GM18907 (cell line): ENCODE data around the gene ATG9B.
"Not testable (repeated sequence)": the region's sequence is repeated elsewhere in the genome, so short reads cannot be mapped to it uniquely, and the experiment has no call there.

ENCODE experiments used
- ATAC-seq: cut with Tn5 transposase; IDR thresholded peaks from one replicate; pipeline ENCODE4 v1.9.1; 2021; ENCODE audit warnings: mild to moderate bottlenecking, moderate library complexity; ENCODE audit not compliant: unreplicated experiment

The ATG9B gene

DNA sequence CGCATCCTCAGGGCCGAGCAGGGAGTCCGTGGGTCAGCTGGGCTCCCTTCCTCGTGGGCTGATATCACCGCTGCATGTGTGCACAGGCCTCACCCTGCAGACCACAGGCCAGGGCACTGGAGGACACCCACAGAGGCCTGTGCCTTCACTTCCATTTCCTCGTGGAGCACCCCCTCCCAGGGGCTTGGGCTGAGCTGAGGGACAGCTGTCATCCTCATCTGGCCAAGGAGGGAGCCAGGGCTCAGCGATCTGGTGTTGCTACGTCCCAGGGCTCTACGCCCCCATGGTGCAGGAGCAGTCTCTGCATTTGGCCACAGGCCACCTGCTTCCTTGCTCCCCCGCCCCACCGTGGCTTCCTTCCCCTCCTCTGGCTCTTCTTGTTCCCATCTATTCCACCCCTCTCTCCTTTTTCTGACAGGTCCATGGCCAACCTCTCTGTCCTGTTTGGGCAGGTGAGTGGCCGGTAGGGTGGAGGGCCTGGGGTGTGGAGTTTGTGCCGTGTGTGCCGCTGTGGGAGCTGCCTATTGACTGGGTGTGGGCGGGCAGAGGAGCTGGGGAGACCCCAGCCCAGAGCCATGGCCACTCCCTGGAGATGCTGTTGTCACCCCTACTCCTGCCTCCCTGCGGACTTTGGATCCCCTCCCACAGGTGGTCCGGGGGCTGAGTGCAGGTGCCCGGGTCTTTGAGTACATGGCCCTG is 15.7 kb upstream of the ATG9B start:
- no peak for ATAC-seq

DNA sequence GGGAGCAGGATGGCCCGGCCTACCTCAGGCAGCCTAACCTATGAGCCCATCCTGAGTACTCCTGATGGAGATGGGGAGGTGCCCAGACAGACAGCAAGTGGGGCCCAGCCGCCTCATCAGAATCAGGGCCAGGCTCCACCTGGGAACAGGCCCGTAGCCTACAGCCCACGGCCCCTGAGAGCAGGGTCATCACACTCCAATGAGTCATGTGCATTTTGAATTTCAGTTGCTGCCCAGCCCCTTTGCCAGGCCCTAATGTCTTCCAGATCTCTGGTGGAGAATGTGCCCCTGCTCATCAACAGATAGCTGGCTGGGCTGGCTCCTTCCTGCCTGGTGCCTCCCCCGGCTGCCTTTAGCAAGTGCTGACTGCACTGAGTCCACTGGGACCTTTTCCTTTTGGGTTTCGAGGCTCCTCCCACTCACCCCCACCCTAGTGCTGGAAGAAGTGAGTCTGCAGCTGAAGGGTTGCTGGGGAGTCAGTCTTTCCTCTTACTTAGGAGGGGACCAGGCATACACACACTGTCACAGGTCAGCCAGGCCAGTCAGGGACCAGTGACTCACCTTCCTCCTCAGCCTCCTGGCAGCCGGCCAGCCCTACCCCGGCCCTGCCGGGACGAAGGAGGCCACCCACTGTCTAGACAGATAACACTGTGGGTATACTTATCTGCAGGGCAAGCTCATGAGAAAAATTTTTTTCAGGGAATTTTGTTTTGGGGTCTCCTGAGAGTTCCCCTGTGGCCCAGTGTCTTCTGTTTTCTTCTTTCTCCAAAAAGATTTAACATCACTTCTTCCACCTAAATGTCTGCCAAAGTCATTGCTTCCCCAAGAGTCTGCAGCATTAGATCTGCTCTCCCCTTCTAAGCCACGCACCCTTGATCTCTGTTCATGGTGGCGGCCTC is 14.9 kb upstream of the ATG9B start:
- ATAC-seq = no peak

DNA sequence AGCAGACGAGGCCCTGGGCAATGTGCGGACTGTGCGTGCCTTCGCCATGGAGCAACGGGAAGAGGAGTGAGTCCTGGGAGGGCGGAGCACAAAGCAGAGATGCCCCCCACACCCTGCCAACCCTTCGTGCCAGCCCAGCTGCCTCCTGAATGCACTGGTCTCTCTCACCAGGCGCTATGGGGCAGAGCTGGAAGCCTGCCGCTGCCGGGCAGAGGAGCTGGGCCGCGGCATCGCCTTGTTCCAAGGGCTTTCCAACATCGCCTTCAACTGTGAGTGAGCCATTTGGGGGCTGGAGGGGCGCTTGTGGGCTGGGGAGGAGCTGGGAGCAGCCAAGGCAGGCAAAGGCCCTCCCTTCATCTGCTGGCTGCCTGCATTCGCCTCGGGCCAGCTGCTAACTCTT is 11.6 kb upstream of the ATG9B start:
- no peak for ATAC-seq

DNA sequence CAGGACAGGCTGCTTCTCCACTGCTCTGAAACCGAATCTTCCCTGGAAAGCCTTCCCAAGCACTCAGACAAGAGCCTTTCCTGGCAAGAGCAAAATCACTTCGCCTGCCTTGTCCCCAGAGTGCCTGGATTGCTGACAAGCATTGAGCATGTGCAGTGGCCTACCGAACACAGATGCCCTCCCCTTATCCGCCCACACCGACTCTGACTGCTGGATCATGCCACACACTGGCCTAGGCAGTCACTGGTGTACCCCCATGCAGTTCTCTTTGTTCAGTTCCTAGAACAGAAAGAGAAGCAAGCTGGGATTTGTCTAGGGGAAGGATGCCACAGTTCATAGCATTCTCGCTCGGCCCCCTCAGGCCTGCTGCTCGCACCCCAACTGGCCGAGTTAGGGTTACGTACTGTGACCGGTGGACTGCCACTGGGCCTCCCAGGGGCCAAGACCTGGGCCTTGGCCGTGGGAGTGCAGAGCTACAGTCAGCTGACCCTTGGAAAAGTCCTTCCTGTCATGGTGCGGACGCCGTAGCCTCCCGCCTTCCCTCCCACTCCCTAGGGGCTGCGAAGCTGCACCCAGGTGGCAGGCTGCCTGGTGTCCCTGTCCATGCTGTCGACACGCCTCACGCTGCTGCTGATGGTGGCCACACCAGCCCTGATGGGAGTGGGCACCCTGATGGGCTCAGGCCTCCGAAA is 10.9 kb upstream of the ATG9B start:
- no peak for ATAC-seq

DNA sequence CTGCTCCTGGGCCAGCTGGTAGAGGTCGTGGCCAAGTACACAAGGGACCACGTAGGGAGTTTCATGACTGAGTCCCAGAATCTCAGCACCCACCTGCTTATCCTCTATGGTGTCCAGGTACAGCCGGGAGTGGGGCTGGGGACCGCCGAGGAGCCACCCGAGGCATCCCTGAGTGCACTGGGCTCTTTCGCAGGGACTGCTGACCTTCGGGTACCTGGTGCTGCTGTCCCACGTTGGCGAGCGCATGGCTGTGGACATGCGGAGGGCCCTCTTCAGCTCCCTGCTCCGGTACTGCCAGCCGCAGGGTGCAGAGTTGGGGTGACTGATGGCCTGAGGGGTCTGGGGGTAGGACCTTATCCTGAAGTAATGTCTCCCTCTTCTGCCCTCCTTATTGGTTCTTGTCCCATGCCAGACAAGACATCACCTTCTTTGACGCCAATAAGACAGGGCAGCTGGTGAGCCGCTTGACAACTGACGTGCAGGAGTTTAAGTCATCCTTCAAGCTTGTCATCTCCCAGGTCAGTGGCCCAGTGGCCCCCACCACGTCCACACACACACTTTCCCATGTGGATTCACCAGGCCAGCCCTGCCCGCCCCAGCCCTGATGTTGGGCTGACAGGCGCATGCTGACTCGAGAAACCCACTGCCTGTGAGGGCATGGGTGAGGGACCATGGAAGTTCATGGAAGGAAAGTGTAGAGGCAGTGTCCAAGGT is 10.2 kb upstream of the ATG9B start:
- no peak for ATAC-seq

DNA sequence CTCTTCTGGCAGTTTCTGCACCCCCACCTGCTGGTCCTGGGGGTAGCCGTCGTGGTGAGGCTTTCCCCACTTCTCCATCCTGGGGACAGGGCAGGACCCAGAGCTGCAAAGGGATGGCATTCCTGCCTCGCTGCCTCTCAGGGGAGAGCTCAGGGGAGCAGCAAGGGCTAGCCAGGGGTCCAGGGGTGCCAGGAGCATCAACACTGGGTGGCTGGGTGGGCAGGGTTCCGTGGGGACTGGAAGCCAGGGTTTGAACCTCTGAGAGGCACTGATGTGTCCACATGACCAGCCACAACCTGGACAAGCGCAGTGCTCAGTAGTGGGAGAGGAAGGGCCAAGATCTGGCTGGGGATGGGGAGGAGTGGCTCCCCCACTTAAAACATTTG is 9.6 kb upstream of the ATG9B start:
- ATAC-seq = no peak

DNA sequence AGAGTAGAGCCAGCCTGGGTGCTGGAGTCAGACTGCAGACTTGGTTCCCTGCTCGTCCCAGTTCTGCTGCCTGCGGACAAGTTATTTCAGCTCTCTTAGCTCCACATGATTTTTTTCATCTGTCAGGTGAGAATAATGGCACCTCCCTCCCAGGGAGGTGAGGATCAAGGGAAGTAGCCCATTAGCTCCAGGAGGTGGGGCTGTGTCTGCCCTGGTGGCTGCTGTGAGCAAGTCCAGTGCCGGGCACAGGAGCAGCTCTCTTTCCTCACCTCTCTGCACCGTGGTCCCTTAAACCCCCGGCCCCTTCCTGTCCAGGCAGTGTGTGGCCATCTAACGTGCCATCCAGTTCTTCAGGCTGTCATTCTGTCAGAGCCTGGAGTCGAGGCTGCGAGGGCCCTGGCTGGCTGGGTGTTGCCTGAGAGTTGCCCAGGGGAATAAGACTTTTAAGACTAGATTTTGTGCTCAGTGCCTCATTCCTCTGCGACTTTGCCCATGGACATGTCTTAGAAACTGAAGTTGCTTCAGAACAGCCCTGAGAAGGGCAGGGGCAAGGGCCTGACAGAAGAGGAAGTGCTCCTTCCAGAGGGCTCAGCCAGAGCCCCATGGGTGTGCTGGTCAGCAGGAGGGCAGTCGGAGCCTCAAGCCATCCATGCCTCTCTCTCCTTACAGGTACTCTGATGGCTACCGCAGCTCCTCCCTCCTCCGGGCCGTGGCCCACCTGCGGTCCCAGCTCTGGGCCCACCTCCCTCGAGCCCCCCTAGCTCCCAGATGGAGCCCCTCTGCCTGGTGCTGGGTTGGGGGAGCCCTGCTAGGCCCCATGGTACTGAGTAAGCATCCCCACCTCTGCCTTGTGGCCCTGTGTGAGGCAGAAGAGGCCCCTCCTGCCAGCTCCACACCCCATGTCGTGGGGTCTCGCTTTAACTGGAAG is 8.9 kb upstream of the ATG9B start:
- no peak for ATAC-seq

DNA sequence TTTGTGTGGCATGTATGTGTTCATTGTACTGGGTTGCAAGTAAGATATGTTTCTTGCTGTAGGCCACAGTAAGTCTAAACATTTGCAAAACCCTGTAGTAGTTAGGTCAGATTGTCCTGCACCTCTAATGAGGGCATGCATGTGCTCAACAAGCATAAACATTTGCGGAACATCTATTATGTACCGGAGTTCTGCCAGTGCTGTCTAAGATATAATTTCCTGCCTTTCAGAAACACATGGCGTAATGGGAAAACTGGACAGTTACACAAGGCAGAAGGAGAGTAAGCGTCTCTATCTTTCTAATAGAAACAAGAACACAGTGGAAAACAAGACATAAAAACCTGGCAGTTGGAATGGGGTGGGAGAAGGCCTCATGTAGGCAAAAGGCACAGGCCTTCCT is 6.7 kb upstream of the ATG9B start:
- ATAC-seq = no peak

DNA sequence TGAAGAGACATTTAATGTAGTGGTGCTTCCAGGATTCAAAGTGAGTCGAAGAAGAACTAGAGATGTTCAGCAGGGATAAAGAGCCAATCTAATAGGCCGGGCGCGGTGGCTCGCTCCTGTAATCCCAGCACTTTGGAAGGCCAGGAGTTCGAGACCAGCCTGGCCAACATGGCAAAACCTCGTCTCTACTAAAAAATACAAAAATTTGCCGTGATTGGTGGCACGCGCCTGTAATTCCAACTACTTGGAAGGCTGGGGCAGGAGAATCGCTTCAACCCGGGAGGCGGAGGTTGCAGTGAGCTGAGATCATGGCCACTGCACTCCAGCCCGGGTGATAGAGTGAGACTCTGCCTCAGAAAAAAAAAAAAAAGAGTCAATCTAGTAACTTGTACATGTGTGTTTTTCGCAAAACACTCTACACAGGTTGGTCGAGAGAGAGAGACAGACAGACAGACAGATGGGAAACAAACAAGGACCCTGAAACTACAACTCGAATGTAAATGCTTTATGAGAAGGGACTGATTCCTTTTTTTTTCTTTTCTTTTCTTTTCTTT is 4.7 kb upstream of the ATG9B start:
- no peak for ATAC-seq

DNA sequence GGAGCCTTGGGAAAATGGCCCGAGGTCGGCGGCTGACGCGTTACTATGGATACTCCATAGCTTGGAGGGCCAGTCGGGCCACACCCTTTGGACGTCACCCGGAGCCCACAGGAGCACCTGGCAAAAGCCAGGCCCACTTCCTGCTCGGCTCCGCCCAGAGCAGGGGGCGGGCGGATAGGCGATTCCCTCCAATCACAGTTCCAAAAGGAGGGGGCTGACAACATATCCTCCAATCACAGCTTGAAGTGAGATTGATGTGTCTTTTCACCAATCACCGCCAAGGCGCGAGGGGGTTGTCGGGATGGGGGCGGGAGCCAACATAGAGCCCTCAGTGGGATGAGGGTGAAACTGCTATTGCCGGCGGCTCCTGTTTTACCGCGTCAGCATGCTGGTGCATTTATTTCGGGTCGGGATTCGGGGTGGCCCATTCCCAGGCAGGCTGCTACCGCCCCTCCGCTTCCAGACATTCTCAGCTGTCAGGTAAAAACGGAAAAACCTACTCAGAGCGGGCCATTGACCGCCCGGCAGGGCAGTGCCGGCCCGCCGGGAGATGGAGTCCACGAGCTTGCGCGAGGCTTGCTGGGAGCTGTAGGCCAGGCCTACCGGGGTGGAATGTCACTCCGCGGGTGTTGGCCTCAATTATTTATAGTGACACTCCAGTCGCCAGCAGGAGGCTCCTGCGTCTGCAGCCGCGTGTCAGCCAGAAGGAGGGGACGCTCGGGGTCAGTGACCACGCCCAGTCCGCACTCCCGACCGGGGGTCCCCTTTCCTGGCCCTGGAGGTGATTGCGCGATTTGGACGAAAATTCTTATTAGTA is 4.0 kb upstream of the ATG9B start, which contains the start of gene ABCB8:
ABCB8 (plus strand) TSS at position 320 of the 817 bp plus-strand sequence; CDS start at position 386, 66 bp downstream.
- peak; percentile 98 for ATAC-seq

DNA sequence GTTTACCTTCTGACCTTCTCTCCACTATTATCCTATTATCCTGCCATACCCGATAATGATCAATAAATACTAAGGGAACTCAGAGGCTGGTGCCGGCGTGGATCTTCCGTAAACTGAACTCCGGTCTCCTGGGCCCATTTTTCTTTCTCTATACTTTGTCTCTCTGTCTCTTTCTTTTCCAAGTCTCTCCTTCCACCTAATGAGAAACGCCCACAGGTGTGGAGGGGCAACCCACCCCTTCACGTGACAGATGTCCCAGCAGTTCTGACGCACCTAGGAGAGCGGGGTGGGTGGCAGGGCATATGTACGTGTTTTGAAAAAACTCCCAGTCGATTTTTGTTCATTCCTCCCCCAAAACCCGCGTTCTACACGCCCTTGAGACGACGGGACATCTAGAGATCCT is 3.4 kb upstream of the ATG9B start:
- ATAC-seq = not testable (repeated sequence)

DNA sequence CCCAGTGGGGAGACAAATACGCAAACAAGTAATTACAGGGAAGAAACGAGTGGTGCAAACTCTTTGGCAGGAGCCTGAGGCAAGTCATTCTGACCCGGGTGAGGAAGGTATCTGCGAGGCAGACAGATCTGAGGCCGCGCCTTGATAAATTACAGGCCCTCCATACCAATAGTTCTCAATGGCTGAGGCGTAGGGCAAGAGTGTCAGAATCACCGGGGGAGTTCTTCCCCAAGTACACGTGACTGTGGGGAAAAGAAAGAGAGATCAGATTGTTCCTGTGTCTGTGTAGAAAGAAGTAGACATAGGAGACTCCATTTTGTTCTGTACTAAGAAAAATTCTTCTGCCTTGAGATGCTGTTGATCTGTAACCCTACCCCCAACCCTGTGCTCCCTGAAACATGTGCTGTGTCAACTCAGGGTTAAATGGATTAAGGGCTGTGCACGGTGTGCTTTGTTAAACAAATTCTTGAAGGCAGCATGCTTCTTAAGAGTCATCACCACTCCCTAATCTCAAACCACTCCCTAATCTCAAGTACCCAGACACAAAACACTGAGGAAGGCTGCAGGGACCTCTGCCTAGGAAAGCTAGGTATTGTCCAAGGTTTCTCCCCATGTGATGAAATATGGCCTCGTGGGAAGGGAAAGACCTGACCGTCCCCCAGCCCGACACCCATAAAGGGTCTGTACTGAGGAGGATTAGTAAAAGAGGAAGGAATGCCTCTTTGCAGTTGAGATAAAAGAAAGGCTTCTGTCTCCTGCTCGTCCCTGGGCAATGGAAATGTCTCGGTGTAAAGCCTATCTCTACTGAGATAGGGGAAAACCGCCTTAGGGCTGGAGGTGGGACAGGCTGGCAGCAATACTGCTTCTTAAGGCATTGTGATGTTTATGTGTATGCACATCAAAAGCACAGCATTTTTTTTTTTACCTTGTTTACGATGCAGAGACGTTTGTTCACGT is 2.8 kb upstream of the ATG9B start:
- not testable (repeated sequence) for ATAC-seq

DNA sequence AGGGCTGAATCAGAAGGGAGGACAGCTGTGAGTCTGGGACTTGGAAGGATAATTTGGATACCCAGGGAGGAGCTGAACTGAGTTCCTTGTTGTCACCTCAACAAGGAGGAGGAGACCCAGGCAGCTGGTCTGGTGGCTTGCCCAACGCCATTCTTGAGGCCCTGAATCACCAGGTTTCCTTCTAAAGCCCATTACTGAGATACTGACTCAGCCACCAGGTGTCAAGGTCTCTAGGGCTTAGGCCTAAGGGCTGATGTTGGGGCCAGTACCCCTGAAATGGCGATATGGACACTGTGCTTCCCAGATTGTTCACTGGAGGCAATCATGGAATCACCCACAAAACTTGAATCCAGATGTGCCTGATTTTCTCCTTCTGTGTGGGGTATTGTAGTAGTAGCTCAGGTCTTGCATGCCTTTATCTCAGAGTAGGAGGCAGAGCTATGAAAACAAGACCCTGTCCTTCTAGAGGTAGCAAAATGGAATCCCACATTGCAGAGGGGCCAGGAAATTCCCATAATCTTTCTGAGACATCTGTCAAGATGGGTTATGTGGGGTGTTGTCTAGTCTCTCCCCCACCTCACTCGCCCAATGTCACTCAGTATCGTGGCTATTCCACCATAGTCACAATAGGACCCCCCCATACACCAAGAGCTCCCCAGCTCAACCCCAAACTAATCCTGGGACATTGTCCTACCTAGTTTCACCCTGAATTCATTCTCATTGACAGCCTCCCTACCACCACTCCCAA is 1.8 kb upstream of the ATG9B start:
- ATAC-seq = no peak

DNA sequence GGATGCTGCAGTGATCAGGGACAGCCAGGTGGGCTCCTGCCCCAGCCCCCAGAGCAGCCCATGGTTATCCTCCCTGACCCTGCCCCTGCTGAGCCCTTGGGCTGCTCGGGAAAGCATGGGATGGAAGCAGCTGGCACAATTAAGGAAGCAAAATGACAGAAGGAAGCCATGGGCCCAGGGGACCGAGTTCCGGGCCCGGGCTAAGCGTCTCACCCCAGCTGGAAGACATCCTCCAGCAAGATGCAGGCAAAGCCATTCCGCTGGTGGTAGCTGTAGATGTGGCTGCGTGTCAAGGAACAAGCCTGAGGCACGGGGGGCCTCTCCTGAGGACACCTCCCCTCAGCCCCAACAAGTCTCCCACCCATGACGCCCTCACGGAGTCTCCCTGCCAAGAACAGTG is 1.1 kb downstream of the ATG9B start:
- no peak for ATAC-seq

DNA sequence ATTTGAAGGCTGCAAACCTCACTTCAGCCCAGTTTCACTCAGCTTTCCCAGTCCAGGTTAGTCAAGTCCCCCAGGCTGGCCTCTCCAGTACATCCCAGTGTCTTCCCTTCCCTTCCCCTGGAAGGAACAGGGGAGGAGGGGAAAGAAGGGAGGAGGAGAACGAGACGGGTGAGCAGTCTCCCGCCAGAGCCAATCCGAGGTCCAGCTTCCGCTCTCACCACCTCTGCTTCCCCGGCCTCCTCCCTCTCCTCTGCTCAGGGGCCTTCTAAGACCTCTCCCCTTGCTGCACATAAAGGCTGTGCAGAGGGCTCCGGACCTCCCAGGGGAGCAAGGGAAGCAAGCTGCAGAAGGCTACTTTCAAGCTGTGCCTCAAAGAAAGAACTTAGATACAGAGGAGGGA is 4.1 kb downstream of the ATG9B start:
- no peak for ATAC-seq

DNA sequence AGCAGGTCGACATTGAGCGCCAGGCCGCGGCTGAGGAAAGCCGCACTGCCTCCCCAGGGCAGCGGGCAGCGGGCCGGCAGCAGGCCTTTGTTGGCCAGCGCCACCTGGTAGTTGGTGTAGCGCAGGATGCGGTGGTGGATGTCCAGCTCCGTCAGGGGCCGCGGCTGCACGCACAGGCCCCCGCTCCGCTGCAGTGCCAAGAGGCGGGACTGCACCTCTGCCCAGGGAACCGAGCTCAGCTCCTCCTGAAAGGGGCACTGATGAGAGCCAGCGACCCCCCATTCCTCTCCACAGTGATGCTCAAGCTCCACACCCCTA is 5.2 kb downstream of the ATG9B start:
- ATAC-seq = no peak
